ENCODE data around the gene C14orf132.

DNA sequence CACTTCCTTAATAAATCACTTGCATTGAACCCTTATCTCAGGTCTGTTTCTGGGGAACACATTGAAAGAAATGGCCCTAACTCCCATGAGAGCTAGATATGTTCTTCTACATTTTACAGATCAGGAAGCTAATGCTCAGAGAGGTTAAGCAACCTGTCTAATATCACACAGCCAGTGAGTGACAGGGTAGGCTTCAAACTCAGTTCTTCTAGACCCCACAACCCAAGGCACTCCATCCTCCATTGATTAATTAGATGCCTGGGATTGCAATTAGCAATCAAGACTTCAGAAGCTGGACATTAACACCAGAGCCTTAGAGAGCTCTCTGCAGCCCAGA is 59.8 kb downstream of the C14orf132 start:
- TF ChIP-seq POLR2AphosphoS5 (IDR thresholded peaks at IDR 0.05; ENCODE audit: low read depth, low read length): no peak
- no peak for TF ChIP-seq TAF1 (IDR thresholded peaks at IDR 0.05; ENCODE audit: borderline replicate concordance, insufficient read depth, low read length)
